HG03139 (cell line): ENCODE results near the gene SPRY1.
A peak's percentile ranks its signal among the peaks of the same experiment; 100 is the strongest.

Experiments used
- ATAC-seq: cut with Tn5 transposase; IDR thresholded peaks from one replicate; pipeline ENCODE4 v1.9.1; 2021; ENCODE audit not compliant: unreplicated experiment

SPRY1 gene

GRCh38 chr4:123396307-123397143, at the start of gene SPRY1:
Gene SPRY1, plus strand, starts transcription at chr4:123396795. Its CDS starts 4,797 bp downstream, at chr4:123401592.
- peak; percentile 47 for ATAC-seq

- no peak for ATAC-seq
Measured at GRCh38 chr4:123346951-123347350, 49.6 kb upstream of the SPRY1 start.

- no peak for ATAC-seq
Measured at GRCh38 chr4:123348946-123349345, 47.6 kb upstream of the SPRY1 start.

- no peak for ATAC-seq
Measured at GRCh38 chr4:123349421-123350190, 47.0 kb upstream of the SPRY1 start.

- ATAC-seq = no peak
Measured at GRCh38 chr4:123350191-123350544, 46.4 kb upstream of the SPRY1 start.

GRCh38 chr4:123350726-123351125, 45.9 kb upstream of the SPRY1 start:
- no peak for ATAC-seq

- no peak for ATAC-seq
Measured at GRCh38 chr4:123351713-123352112, 44.9 kb upstream of the SPRY1 start.

GRCh38 chr4:123352240-123352945, 44.2 kb upstream of the SPRY1 start:
- no peak for ATAC-seq

- no peak for ATAC-seq
Measured at GRCh38 chr4:123352966-123353365, 43.6 kb upstream of the SPRY1 start.

GRCh38 chr4:123353656-123354055, 42.9 kb upstream of the SPRY1 start:
- no peak for ATAC-seq

- no peak for ATAC-seq
Measured at GRCh38 chr4:123354701-123355100, 41.9 kb upstream of the SPRY1 start.

- ATAC-seq = no peak
Measured at GRCh38 chr4:123356921-123357320, 39.7 kb upstream of the SPRY1 start.

- no peak for ATAC-seq
Measured at GRCh38 chr4:123359449-123360315, 36.9 kb upstream of the SPRY1 start.

- ATAC-seq = no peak
Measured at GRCh38 chr4:123361195-123361861, 35.3 kb upstream of the SPRY1 start.

GRCh38 chr4:123362103-123362502, 34.5 kb upstream of the SPRY1 start:
- no peak for ATAC-seq

- peak; percentile 84 for ATAC-seq
Measured at GRCh38 chr4:123363729-123364128, 32.9 kb upstream of the SPRY1 start.

- no peak for ATAC-seq
Measured at GRCh38 chr4:123364906-123365305, 31.7 kb upstream of the SPRY1 start.

- no peak for ATAC-seq
Measured at GRCh38 chr4:123365412-123365811, 31.2 kb upstream of the SPRY1 start.

GRCh38 chr4:123366144-123366748, 30.3 kb upstream of the SPRY1 start:
- no peak for ATAC-seq

- no peak for ATAC-seq
Measured at GRCh38 chr4:123378794-123379193, 17.8 kb upstream of the SPRY1 start.
